NCI-H187 treated with DMSO at 0.1 percent for 48 hours (cell line): ENCODE measurements around the gene FANCC.

Source experiments
- DNase-seq: peaks from one replicate; lab custom pipeline; 2025; lab: John Stamatoyannopoulos, UW

The FANCC gene

DNA sequence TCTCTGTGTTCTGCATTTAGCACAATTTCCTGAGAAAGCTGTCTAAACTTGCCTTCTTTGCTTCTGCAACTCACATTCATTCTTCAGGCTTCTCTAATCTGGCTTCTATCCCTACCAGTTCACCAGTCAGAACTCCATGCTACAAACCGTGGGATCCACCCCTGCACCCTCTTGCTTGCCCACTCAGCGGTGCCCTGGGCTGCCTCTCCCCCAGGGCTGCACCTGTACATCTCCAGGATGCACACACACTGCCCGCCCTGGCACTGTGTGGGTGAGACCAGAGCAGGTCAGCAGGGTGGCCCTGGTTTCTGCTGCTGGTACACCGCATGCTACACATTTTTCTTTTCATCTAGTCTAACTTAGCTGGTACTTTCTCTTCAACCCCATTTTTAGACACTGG is 127.1 kb downstream of the FANCC start:
- DNase-seq, result no peak

DNA sequence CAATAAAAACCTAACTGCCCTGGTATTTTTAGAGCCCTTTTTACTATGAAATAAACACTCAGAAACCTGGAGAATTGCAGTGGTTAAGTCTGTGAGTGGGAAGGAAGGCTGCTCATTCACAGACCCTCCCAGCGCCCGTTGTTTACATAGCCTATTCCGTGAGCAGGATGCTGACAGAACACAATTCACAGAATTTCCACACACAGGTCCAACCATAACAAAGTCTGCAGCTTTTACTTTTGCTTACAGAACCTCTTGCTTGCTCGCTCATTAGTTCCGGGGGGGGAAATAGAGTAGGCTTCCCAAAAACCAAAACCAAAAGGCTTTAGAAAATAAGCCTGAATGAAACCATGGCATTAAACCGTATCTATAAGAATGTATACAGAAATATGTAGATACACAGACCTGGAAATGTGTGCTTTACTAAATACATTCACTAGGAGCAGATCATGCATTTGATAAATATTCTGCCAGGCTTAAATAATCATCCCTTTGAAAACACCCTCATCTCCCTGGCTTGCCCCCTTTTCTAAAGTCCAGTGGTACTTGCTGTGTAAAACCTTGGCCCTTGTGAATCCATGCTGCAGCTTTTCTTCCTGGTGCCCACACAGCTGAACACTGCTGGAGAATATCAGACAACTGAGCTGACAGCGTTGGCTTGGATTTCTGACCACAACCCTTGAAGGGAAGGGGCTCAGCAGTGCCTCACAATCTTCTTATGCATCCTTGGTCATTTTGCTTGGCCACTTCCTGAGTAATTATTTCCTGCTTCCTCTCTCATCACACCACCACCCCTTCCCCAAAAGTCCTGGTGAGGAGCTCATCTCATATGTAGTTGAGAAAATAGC is 128.0 kb downstream of the FANCC start:
- no peak for DNase-seq

DNA sequence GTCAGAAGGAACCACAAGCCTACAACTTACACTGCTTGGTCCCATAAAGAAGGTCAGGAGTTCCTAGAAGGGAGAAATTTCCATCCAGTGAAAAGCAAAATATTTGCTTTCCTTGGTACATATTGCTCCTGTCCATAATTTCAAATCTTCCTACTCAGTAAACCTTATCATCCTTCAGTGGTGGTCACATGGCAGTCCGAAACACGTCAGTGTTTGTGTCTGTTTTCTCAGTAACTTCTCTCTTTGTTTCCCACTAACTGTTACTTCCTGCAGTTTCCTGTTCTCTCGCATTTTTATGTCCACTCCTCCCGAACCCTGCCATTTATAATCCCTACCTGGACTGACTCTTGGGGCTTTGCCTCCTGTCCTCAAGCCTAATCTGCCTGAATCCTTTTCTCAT is 129.1 kb downstream of the FANCC start:
- DNase-seq, result no peak

DNA sequence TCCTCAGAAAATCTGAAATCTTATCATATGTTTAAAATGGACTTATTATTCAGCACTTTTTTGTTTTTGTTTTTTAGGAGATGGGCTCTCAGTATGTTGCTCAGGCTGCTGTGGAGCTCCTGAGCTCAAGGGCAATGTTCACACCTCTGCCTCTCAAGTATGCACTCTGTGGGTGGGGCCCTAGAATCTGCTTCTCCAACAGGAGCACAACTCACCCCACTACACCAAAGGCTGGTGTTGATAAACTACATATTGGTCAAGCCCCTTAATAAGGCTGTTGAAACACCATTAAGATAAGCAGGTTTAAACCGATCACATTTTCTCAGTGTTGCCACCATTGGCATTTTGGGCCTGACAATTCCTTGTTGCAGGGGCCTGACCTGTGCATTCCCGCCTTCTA is 131.6 kb downstream of the FANCC start:
- DNase-seq, result no peak

DNA sequence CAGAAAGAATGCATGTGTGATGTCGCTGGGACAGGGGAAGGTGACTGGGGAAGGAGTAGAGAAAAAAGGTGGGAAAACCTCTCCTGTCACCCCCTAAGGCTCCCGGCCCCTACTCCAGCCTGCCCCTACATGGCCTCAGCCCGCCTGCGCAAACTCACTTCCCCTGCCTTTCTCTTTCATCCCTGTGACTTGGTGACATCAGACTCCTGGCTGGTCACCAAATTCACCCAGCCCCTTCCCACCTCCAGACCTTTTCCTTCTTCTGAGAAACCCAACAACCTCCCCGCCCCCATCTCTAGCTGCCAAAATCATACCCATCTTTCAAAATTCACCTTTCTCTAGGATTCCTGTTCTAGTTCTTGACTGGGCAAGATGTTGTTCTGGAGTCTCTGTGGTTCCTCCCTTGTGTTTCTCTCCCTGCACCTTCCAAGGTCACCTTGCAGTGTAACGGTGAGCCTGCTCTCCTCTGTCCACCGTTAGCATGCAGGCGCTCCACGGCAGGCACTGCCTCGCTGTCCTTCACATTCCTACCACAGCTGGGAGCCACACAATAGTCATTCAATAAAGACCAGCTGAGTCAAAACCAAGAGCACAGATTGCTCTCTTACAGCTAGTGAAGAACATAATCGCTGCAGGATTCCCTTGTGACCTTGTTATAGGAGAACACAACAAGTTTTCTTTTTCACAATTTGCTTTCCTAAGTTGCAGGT is 134.5 kb downstream of the FANCC start:
- DNase-seq, result no peak

DNA sequence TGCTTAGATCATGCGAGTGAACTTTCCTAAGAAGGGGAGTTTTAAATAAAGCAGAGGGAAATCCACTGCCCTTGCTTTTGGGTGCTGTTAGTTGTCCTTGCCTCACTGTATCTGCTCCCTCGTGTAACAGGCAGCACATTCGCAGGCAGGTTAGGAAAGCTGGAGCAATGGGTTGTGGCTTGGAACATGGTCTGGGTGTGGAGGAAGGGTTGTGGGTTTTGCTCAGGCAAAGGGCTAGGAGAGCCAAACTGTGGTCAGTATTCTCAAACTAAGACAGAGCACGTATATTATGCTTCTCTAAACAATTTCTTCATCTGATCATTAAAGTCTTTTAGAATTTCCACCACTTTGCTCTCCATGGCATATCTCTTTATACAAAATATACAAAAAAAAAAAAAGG is 135.7 kb downstream of the FANCC start:
- DNase-seq, result no peak

DNA sequence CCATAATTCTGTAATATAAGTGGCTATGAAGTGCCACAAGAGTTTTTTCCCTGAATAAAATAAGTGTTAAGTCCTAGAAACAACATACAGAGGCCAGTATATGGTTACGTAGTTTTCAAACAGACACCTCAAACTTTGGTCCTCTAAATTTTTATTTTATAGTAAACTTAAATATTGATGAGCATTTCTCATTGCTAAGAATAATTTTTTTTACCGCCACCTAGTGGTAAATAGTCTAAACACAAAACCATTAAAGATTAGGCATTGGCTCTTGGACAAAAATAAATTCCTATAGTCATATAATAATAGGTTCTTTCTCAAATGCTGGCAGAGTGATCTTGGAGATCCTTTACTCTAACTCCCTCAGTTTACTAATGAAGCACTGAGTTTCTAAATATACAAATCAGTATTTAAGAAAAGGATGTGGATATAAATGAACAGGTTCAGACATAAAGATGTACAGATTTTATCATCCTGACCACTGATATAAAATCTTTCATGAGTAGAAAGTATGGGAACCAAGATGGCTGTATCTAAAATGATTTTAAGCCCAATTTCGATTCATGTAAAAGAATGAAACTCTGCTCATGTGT is 136.2 kb downstream of the FANCC start:
- DNase-seq, result no peak

DNA sequence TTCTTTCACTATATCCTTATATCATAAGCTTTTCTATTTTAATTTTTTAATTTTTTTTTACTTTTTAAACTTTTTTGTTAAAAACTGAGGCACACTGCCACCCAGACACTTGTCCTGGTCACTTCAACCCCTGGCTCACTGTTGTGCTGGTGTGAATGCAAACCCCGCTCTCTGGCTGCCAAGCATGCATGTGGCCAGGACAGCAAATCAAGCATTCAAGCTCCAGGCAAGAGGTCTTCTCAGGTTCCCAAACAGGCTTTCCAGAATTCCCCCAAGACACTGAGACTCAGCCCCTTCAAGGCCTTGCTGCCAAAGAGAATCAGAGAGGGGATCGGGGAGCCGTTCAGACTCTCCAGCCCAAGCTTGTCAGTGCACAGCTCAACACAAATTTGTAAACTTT is 139.9 kb downstream of the FANCC start:
- DNase-seq, result no peak

DNA sequence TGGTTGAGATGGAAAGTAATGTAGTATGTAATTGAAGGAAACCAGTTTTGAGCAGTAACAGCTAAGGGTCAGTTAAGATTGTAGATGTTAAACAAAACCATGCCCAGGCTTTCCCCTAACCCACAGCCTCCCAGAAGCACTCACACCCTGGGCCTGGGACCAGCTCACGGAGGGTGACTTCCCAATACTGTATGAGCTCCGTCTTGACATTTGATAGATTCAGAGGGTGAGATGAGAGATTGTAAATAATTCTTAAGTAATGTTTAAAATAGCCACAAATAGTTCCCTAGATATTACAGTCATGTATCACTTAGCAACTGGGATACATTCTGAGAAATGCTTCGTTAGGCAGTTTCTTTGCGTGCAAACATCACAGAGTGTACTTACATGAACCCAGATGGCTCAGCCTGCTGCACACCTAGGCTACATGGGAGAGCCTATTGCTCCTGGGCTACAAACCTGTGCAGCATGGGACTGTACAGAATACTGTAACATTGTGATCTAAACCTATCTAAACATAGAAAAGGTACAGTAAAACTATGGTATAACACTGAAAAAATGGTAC is 140.7 kb downstream of the FANCC start:
- DNase-seq, result no peak

DNA sequence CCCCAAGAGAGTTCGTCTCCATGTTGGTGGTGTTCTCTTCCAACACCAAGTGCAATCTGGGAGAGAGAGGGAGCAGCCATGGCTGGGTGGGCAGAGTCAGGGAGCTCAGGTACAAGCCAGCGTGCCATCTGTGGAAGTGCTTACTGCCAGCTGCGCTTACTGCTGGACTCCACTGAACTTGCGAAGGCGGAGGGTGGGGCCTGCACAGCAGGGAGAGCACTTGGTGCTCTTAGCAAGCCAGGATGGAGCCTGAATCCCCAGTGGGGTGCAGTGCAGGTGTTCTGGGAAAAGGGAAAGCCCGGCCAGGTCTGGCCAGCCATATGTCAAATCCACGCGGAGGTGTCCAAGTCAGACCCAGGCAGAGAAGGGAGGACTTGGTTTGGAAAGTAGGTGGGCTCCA is 142.0 kb downstream of the FANCC start:
- peak; percentile 19 for DNase-seq

DNA sequence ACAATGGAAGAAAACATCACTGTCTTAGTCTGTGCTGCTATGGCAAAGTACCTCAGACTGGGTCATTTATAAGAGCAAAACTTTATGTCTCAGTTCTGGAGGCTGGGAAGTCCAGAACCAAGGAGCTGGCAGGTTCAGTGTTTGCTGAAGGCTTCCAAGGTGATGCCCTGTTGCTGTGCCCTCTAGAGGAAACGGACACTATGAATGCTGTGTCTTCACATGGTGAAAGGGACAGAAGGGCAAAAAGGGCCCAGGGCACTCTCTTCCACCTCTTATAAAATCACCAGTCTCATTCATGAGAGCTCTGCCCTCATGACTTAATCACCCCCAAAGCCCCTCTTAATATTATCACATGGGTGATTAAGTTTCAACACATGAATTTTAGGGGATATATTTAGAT is 143.5 kb downstream of the FANCC start:
- no peak for DNase-seq

DNA sequence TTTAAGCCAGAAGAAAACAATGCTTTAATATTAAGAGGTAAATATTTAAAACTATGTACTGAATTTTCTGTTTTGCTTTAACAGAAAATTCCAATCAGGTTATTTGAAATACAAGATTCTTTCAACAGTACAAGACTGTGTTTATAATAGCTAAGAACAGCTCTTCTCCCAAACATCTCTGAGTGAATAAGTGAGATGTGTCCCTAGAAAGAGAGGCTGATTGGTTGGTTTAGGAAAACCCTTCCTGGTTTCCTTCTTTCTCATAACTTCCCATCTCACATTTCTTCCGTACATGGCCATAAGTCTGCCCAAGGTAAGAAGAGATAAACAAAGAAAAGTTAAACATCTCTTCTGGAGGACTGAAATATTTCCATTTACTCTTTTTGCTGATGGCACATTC is 145.9 kb downstream of the FANCC start:
- DNase-seq, result no peak

DNA sequence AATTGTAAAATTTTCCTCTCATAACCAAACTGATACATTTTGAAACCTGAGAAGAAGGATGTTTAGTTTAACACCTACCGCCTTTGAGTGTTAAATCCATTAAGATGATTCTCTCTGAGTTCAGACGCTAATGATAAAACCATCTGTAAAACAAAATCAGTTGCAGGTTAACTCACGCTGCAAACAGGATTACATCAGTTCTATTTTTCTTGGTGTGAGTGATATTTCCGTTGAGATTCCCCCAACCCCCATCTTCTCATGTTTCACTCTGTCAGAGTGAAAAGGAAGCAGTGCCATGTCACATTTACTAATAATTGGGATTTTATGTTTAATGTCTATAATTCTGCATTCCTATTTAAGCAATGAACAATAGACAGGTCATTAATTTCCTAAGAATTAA is 146.5 kb downstream of the FANCC start:
- no peak for DNase-seq

DNA sequence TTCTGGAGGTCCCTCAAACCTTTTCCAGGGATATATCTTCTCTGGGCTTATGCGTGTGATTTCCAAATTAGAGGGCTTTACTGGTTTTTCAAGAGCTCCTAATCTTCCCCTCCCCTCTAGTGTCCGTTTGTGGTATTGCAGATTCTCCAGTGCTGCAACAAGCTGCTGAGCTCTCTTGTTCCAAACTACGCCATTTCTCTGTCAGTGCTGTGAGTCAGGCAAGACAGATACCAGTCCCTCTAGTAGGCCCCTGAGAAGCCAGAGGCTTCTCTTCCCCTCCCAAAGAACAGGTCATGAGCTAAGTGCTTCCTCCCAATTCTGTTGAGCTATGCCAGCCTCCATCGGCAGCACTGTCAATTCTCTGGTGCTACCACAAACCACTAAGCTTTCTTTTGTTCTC is 149.5 kb downstream of the FANCC start:
- no peak for DNase-seq

DNA sequence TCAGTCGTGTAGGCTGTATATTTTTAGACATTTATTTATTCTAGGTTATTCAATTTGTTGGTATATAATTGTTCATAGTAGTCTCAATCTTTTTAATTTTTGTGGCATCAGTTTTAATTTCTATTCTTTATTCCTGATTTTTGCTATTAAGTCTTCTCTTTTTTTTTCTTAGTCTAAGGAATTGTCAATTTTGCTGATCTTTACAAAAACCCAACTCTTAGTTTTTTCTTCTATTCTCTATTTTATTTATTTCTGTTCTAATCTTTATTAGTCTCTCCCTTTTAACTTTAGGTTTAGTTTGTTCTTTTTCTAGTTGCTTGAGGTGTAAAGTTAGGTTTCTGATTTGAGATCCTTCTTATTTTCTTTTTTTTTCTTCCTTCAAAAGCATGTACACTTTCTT is 152.5 kb downstream of the FANCC start:
- DNase-seq, result no peak

DNA sequence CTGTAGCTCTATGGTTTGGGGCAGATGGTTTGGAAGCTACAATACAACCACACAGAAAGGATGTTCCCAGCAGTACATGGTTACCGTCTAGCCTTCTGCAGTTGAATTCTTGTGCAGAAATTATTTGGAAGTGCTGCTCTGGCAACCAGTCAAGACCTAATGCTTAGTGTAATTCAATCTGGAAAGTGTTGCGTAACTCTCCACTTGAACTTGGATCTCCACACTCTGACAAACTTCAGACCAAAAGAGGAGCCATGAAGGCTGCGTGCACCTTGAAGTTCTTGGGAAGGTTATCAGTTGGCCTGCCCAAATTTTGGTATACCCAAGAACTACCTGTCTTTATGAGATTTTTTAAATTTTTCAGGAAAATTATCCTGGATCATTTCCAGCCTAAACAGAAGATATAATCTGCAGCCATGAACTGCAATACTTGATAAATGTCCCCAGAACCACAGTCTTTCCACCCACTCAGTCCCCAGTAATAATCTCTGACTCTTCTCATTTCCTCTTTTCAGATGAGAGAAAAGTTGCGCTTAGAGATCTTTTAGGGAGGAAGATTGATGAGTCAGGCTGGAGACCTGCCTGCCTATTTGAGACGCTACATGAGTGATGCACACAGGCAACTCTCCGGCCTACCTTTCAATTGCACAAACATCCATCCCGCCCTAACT is 159.9 kb downstream of the FANCC start:
- DNase-seq, result no peak

DNA sequence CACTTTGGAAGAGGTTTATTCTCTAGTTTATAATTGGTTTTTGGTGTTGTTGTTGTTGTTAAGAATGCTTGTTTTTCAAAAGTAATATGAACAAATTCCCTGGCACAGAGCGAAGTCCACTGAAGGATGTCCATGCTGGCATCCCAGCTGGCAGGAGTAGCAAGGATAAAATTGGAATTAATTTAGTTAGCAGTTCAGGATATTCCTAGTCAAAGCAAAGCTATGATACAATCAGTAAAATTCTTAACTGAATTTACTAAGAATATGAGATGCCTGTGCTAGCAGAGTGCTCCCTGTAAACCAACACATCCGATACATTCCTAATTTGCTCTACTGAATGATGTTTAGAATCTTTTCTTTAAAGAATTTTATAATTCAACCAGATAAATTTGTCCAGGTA is 161.4 kb downstream of the FANCC start:
- DNase-seq, result no peak

DNA sequence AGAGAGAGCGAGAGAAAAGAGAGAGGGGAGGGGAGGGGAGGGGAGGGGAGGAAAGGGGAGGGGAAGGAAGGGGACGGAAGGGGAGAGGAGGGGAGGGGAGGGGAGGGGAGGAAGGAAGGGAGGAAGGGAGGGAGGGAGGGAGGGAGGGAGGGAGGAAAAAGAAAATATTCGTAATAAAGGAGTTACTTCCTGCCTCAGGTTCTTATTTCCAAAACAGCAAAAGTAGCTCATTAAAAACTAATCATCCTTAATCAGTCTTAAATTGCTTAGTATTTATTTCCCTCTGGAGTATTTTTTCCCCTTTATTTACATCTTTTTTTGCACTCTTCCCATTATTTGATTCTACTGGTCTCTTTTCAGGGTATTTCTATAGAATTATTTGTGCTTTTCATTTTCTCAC is 162.3 kb downstream of the FANCC start:
- DNase-seq, result no peak

DNA sequence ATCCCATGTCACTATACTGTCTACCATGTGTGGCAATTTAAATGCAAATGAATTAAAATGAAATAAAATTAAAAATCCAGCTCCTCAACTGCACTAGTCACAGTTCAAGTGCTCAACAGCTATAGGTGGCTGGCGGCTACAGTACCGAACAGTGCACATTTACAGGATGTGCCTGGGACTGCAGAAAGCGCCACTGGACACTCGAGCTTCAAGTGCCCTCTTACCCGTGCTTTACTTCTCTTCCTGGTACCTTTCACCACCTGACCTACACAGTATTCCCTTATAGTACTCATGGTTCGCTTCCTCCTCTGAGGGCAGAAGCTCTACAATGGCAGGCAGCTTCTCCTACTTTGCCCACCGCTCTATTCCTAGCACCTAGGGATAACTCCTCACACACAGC is 166.6 kb downstream of the FANCC start:
- peak; percentile 70 for DNase-seq

DNA sequence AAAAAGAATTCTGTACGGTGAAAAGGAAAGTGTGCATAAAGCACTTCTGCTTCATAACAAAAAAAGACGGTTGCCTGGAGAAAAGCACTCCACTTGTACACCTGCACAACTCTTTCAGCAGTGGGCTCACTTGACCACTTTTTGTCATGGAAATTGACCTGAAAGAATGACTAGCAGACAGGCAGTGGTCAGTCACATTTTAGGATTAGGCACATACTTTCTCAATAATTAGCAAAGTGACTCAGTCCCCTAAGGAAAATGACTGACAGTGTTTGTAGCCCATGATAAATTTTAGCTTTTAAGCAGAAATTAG is 169.3 kb downstream of the FANCC start:
- DNase-seq, result no peak

DNA sequence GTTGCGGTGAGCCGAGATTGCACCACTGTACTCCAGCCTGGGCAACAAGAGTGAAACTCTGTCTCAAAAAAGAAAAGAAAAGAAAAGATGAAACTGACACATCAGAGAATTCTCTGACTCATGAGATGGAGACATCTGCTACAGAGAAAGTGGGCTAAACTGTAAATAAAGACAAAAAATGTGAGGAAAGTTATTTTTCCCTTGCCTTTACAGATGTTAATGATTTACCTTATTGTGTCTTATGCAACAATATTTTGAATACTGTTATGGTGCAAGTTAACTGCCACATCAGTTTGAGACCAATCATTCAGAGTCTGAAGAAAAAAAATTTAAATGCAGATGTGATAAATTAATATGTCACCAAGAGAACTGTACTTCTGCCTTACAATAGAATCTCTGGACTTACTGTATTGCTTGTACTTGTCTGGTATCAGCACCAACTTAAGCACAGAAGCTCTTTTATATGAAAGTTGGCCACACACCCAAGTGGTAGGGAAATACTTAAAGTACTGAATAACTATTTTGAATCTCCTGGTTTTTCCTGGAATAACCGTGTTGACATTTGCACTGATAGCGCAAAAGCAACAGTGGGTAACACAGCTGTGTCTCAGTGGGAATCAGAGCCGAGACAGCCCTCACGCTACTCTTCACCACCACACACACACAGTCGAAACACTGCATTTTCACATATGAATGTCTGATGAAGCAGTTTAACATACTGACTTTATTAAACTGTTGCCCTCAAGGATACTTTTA is 169.9 kb downstream of the FANCC start:
- DNase-seq, result no peak
